Erythroblast (primary cell): ENCODE data around the gene CFAP47.

Source experiments
- DNase-seq, 2 experiments: peaks; one replicate each; lab custom pipeline; 2025; lab: John Stamatoyannopoulos, UW
- GATA1 ChIP-seq: IDR thresholded peaks from 2 replicates; pipeline ENCODE4 v1.6.1; 2011; ENCODE audit warnings: low read depth, mild to moderate bottlenecking, control low read depth, low read length, moderate library complexity
- POLR2A ChIP-seq: IDR thresholded peaks from 2 replicates; pipeline ENCODE4 v1.6.1; 2011; ENCODE audit warnings: mild to moderate bottlenecking, low read length

Gene CFAP47

DNA sequence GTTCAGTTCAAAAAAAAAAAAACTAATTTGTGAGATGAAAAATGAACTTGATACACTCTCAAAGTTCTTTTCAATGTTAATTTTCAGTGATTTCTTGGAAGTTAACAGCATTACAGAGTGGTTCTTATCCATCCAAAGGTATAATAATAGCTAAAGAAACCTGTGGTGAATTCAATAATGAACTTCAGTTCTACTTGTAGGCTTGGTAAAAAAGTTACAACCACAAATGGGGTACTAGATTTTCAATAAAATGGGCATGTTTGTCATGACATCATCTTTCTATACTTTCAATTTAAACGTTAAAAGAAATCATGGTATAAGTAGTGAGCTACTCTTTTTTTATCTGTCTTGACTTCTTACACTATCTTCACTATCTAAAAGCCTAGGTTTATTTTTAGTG is 424.8 kb downstream of the CFAP47 start:
- no peak for DNase-seq

DNA sequence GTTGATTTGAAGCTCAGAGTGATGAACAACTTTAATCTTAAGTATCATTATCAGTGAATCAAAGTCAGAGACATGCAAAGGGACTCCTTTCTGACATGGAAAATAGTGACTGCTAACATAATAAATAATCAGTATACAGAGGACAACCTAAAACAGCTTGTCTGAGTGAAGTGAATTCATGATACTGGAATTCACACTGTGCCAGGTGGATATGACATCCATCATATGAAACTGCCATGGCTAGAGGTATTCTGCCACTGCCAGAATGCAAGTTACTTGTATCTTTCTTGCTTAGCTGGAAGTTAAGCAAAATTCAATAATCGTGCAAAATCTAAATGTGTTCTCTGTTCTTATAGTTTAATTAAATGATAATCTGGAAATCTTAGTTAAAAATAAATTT is 429.0 kb downstream of the CFAP47 start:
- no peak for DNase-seq
- TF ChIP-seq POLR2A (no peak), GATA1 (no peak)

More for the DNA sequence above, 424.8 kb downstream of the CFAP47 start:
- no peak for TF ChIP-seq POLR2A

DNA sequence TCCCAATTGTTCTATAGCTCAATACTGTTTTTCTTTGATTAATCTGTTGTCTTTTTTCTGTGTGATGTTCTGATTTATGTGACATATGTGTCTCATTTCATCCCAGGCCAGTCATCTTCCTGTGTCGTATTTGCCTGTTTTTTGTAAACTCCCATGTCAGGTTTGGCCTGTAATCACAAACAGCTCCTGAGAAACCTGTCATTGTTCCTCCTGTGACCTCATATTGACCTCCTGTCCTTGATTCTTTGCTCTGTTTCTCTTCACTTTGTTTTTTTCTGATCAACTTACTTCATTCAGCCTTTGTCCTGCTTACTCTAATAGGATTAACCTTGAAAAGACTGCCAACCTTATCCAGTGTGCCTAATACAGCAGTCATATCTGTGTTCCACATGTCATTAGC is 438.3 kb downstream of the CFAP47 start:
- no peak for DNase-seq

DNA sequence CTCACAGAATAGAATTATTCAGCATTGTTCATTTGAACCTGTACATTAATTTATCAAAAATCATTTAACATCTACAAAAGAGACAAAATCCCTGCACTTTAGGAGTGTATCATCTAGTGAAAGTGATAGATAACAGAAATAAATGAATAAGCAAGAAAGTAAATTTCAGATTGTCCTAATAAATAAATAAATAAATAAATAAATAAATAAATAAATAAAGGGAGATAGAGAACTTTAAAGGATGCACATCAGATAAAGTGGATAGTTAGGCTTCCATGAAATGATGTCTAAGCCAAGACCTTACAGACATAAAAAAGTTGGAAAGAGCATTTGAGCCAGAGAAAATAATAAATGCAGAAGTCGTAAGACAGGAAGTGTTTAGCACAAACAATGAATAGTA is 444.7 kb downstream of the CFAP47 start:
- no peak for DNase-seq
- TF ChIP-seq POLR2A: no peak
- TF ChIP-seq GATA1: no peak

More for the DNA sequence above, 438.3 kb downstream of the CFAP47 start:
- TF ChIP-seq POLR2A (no peak), GATA1 (no peak)

DNA sequence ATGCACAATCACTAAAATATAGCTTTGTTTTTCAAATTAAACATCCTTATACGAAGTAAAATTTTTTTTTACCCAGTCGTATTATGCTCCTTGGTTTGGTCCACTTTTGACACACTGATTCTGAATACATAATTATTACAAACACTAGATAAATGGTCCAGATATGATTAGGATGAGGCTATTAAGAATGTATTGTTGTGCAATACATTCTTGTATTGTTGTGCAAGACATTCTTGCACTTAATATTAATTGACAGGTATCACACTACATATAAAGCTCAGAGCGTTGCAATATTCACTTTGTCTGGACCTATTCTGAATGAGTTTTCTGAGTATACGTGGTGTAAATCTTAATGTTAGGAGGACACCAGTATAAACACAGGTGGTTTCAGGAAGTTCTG is 464.0 kb downstream of the CFAP47 start:
- DNase-seq: no peak
- TF ChIP-seq POLR2A: no peak
- no peak for TF ChIP-seq GATA1

DNA sequence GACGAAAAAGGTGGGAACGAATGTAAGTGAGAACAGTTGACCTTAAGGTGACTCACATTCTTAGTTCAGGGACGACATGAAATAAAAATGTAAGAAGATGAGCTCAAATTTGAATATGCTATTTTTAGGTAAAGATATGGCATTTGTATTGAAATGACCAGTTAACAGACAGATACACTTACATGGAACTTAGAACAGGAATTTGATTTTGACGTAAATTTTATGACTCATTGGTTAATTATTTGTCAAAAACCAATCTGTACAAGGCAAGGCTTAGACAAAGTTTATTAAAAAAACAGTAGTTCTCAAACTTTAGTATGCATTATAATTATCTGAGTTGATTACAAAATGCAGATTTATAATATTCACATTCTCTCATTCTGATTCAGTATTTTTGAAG is 469.4 kb downstream of the CFAP47 start:
- TF ChIP-seq POLR2A: no peak
- no peak for TF ChIP-seq GATA1
- no peak for DNase-seq

DNA sequence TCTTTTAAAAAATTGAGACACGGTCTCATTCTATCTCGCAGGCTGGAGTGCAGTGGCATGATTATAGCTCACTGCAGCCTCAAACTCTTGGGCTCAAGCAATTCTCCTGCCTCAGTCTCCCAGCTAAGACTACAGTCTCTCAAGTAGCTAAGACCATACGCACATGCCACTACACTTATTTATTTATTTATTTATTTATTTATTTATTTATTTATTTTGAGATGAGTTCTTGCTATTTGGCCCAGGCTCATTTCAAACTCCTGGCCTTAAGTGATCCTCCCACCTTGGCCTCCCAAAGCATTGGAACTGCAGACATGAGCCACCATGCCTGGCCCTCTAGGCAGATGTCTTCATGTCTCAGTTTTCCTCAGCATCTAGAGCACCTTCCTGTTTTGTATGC is 482.2 kb downstream of the CFAP47 start:
- TF ChIP-seq POLR2A (no peak), GATA1 (no peak)
- DNase-seq: no peak

DNA sequence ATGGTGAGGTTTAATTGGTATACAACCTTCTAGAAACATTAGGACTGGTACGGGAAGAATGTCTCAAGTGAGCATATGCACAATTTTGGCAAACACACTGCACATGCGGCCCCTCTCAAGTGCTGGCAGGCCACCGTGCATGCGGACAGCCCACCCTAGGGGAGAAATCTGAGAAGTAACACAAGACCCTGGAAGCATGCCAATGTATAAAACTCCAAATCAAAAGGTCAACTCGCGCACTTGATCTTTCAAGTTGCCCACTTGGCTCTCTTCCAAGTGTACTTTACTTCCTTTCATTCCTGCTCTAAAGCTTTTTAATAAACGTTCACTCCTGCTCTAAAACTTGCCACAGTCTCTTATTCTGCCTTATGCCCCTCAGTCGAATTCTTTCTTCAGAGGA is 488.3 kb downstream of the CFAP47 start:
- DNase-seq: no peak
- no peak for TF ChIP-seq GATA1
- TF ChIP-seq POLR2A: no peak

DNA sequence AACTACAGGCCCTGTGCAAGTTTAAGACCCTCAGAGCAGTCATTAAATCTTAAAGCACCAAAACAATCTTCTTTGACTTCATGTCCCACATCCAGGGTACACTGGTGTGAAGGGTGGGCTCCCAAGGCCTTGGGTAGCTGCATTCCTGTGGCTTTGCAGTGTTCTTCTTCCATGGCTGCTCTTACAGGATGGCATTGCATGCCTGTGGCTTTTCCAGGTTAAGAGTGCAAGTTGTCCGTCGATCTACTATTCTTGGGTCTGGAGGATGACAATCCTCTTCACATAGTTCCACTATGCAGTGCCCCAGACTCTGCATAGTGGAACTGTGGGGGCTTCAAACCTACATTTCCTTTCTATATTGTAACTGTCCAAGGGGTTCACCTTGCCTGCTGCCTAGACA is 494.5 kb downstream of the CFAP47 start:
- DNase-seq: no peak
- TF ChIP-seq POLR2A: no peak
- no peak for TF ChIP-seq GATA1

DNA sequence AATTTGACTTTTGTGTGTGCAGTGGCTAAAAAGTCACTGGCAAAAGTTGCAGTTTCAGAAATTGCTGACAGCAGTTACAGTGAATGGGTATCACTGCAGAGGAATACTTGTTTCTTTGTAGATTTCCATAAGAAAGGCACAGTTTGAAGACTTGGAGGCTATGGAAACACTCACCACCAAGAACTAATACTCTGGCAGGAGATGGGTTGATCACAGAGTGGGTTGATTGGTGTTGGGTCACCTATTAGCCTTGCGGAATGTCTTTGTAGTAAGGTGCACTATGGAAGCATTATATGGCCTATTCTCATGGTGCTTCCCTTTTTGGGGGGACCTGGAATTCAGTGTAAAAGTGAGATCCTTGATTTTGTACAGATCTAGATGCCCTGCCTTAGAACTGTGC is 502.8 kb downstream of the CFAP47 start:
- no peak for DNase-seq
- TF ChIP-seq GATA1: no peak
- no peak for TF ChIP-seq POLR2A

DNA sequence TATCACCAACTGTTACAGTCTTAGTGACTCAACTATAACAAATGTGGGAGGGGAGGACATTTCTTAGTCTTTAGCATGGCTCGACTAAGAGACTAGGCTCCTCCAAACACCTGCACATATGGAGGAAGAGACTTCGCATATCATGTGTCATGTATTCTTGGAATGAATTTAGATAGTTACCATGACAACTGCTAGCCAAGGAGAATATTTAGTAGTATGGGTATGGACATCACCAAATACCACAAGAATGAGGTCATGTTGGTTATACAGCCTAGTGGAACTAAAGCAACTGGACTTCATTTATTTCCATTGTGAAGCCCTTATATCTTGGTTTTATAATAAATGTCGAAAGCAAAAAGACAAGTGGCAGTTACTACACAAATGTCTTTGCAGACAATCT is 512.3 kb downstream of the CFAP47 start:
- TF ChIP-seq POLR2A (no peak), GATA1 (no peak)
- DNase-seq: no peak

DNA sequence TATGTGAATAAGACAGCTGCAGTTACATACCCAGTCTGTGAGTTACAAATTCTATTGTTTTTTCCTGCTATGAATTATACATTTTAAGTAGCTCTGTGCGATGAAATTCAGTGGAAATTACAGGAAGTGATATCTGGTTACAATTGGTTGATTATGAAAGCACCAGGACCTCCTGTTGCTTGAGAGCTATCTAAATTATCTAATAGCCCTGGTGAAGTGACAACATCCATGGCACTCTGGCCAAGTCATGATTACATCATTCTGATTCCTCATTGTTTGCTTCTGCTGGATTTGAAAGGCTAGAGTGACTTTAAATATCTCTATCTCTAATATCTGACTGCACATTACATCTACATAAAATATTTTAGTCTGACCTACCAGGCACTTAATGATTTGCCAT is 515.0 kb downstream of the CFAP47 start:
- no peak for DNase-seq

More for the DNA sequence above, 515.0 kb downstream of the CFAP47 start:
- TF ChIP-seq GATA1 (no peak), POLR2A (no peak)
